Stimulated activated CD8-positive, alpha-beta memory T cell treated with anti-CD3 and anti-CD28 coated beads, Interleukin-12 subunit alpha, Interleukin-12 subunit beta, amount 100 ng/mL, for 24 hours (primary cell): Measurements from ENCODE around the gene MCRIP1.

ENCODE experiments used
- DNase-seq: peaks from one replicate; pipeline ENCODE4 v3.0.0-alpha.2; 2020; ENCODE audit errors: extremely low read depth

Gene MCRIP1

GRCh38 chr17:81833160-81833920 lies at the start of gene MCRIP1:
MCRIP1 (minus strand) TSS chr17:81833291; CDS start chr17:81824506, 8,785 bp downstream.
- DNase-seq: peak; percentile 93

GRCh38 chr17:81879121-81879520 lies 46.0 kb upstream of the MCRIP1 start:
- DNase-seq: no peak

GRCh38 chr17:81878294-81878693 lies 45.2 kb upstream of the MCRIP1 start:
- no peak for DNase-seq

DNA sequence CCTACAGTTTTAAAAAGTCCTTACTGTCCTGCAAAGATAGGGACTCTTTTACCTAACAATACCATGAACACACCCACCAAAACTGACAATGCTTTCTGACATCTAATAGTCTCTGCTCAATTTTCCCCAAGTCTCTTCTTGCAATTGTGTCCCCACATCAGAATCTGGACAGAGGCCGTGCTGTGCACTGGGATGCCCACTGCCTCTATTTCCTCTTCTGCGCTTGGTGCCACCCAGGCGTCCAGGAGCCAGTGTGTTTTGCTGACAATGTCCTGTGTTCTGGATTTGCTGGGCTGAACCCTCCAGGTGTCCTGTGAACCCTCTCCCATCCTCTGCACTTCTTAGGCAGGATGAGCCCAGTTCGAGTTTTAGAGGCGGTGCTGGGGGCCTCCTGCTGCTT lies 44.5 kb upstream of the MCRIP1 start:
- no peak for DNase-seq

GRCh38 chr17:81871387-81872230 lies 38.5 kb upstream of the MCRIP1 start:
- peak; percentile 90 for DNase-seq

- no peak for DNase-seq
Measured at GRCh38 chr17:81870981-81871386, 37.9 kb upstream of the MCRIP1 start, which contains the start of gene ARHGDIA. ARHGDIA (minus strand) TSS chr17:81871337; CDS start chr17:81869930, 1,407 bp downstream.

GRCh38 chr17:81870131-81870980 lies 37.3 kb upstream of the MCRIP1 start:
- DNase-seq: no peak

GRCh38 chr17:81869221-81870130 lies 36.4 kb upstream of the MCRIP1 start:
- no peak for DNase-seq

GRCh38 chr17:81868674-81869220 lies 35.7 kb upstream of the MCRIP1 start:
- no peak for DNase-seq

- no peak for DNase-seq
Measured at GRCh38 chr17:81867991-81868673, 35.0 kb upstream of the MCRIP1 start.

DNA sequence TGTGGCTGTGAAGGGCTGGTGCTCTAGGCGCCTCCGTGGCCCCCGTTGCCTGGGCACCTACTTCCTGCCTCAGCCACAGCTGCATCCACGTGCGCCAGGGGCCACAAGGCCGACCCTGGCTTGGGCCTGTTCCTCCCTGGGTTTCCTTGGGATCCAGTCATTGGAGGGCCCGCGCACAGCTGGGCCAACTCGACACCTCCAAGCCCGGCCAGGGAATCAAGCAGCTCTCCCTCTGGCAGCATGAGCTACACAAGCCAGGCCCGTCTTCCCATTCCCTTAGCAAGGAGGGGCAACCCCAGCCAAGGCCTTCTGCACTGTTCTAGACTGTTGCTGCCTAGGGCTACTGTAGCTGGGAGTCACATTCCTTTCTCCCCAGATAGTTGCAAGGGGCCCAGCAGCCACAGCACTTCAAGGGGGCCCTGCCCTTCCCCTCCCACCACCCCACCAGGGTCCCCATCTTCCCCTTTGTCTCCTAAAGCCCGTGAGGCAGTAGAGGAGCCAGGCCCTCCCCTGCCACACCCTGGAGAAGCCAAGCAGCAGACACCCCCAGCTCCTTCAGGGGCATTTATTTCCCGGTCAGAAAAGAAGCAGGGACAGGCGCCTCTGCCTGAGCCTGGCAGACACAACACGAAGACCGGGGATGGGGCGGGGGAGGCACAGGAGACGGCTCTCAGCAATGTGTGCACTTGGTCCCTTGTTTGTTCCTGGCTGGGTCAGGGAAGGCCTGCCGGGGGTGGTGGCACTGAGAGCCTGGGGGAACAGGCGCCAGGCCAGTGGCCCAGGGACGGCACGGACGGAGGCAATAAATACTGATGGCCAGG lies 34.3 kb upstream of the MCRIP1 start:
- no peak for DNase-seq

- DNase-seq: no peak
Measured at GRCh38 chr17:81866440-81867169, 33.5 kb upstream of the MCRIP1 start.

GRCh38 chr17:81865733-81866439 lies 32.8 kb upstream of the MCRIP1 start:
- no peak for DNase-seq

- no peak for DNase-seq
Measured at GRCh38 chr17:81865358-81865732, 32.3 kb upstream of the MCRIP1 start.

GRCh38 chr17:81863833-81864768 lies 31.0 kb upstream of the MCRIP1 start:
- DNase-seq: no peak

- DNase-seq: no peak
Measured at GRCh38 chr17:81863123-81863675, 30.1 kb upstream of the MCRIP1 start.
